Central memory CD4-positive, alpha-beta T cell (primary cell): Measurements from ENCODE around the gene ACTN4.
A peak's percentile ranks its signal among the peaks of the same experiment; 100 is the strongest.

Experiments used
- DNase-seq: peaks from one replicate; pipeline ENCODE4 v3.0.0; 2022

ACTN4 gene

DNA sequence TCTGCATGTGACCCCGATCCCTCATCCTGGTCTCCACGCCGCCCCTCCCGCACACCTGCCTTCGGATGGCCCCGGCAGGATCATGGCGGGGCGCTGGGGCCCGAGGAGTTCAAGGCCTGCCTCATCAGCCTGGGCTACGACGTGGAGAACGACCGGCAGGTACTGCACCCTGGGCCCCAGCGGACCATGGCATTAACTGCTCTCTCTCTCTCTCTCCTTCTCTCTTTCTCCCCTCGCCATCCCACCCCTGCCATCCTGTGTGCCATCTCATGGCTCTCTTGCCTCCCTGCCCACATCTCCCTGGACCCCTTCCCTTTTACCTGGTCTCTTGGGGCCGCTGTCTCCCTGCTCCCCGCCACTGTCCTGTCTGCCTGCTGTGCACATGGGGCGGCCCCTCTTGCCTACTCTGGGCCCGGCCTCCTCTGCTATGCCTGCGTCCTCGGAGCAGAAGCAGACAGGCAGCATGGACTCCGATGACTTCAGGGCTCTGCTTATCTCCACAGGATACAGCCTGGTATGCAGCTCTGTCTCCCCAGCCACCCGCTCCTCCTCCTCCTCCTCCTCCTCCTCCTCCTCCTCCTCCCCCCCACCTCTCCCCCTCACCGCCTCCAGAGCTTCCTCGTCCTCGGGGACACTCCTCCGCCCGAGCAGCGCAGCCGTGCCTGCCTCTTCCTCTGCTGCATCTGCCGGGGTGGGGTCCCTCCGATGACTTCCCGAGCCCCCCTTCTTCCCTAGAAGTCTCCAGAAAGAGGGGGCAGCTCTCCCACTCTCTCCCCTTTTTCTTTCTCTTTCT is 80.6 kb downstream of the ACTN4 start:
- DNase-seq: no peak

DNA sequence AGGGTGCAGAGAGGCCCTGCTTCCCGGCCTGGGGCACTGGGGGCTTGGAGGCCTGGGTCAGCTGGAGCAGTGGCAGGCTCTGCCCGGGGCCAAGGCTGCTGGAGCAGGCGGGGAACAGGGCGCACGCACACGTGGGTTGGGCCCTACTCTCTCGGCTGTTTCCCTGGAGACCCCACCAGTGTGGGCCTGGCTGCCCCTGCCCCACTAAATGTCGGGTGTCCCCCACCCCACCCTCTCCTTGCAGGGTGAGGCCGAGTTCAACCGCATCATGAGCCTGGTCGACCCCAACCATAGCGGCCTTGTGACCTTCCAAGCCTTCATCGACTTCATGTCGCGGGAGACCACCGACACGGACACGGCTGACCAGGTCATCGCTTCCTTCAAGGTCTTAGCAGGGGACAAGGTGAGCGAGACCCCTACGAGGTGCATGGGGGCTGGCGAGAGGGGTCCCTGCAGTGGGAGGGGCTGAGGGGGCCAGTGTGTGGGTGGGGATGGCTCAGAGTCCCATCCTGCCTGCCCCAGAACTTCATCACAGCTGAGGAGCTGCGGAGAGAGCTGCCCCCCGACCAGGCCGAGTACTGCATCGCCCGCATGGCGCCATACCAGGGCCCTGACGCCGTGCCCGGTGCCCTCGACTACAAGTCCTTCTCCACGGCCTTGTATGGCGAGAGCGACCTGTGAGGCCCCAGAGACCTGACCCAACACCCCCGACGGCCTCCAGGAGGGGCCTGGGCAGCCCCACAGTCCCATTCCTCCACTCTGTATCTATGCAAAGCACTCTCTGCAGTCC is 81.5 kb downstream of the ACTN4 start:
- DNase-seq: no peak

DNA sequence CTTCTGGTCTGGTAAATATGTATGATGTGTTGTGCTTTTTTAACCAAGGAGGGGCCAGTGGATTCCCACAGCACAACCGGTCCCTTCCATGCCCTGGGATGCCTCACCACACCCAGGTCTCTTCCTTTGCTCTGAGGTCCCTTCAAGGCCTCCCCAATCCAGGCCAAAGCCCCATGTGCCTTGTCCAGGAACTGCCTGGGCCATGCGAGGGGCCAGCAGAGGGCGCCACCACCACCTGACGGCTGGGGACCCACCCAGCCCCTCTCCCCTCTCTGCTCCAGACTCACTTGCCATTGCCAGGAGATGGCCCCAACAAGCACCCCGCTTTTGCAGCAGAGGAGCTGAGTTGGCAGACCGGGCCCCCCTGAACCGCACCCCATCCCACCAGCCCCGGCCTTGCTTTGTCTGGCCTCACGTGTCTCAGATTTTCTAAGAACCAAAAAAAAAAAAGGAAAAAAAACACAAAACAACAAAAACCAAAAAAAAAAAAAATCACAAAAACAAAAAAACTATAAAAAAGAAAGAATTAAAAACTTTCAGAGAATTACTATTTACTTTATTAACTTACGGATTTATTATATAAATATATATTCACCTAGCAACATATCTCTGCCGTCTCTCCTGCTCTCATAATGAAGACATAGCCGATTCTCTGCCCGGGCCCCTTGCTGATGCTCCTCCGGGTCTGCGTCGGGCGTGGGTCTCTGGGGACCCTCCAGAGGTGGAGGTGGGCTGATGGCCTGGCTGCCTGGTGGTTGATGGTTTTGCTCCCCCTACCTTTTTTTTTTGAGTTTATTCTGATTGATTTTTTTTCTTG is 82.4 kb downstream of the ACTN4 start:
- peak; percentile 58 for DNase-seq

DNA sequence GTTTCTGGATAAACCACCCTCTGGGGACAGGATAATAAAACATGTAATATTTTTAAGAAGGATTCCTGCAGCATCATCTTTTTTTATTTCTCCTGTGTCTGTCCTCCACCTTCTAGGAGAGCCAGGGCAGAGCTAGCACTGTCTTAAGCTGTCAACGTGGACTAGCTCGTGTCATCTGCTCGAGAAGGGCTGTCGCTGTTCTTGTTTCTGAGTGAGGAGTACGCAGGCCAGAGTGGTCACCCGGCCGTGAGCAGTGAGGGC is 83.0 kb downstream of the ACTN4 start:
- no peak for DNase-seq

DNA sequence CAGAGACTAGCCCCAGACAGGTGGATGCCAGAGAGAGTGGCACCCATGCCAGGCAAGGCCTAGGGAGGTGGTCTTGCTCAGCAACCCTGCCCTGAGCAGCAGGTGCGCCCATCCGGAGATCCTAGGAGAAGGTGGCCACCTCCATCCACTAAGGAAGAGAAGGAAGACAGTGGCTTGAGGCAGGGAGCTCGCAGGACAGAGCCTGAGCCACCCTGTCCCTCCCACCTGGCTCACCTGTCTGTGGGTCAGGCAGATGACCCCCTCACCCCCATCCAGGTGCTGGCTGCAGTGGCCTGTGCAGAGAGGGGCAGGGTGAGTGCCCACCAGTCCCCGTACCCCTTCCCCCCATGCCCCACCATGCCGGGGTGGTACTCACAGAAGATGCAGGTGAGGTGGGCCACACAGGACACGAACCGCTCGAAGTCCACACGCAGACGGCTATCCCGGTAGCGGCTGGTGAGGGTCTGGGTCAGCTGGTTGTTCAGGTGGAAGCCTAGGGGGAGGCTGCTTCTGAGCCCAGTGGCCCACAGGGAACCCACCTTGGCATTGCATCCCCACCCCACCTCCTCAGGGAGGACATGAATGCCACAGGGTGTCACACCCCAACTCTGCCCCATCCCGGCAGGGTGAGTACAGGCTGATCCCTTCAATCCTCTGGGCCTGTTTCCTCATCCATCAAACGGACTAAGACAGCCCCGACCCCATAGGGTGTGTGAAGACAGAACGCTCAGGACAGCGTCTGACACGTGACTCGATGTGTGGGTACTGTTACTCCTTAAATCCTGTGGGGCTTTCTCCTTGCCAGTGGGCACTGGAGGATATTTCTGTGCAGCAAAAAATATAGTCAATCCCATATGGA is 83.5 kb downstream of the ACTN4 start:
- no peak for DNase-seq

DNA sequence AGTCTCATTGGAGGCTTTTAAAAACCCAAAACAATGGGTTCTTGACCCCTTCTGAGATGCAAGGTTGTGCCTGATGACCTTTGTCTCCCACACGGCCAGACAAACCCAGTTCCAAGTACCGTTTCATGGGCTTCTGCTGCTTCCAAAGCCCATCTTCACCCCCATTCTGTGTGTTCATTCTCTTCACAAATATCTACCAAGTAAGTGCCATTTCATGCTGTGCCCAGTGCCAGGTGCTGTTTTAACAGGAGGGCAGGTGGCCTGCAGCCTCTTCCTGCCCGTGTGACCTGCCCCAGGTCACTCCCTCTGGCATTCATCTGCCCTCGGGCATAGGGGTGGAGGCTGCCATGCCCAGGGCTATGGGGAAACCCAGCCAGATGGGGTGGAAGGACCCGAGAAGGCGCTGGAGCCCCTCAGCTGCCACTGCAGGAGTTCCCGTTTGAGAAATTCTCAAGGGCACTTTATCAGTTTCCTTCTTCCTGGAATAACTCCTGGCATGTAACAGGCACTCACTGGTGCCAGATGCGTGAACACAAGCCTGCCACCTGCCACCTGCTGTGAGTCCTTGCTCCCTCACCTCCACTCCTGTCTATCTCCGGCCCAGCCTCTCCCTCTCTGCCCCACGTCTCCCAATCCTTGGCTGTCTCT is 84.3 kb downstream of the ACTN4 start:
- no peak for DNase-seq

DNA sequence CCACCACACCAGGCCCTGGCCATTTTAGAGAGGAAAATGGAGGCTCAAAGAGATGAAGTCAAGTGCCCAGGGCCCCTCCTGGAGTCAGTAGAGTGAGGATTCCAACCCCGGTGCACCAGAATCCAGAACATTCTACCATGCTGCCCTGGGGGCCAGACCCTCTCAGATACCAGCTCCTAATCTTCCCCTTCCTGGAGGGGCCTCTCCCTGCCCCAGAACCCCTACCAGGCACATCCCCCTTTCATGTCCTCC is 85.7 kb downstream of the ACTN4 start:
- DNase-seq: no peak

DNA sequence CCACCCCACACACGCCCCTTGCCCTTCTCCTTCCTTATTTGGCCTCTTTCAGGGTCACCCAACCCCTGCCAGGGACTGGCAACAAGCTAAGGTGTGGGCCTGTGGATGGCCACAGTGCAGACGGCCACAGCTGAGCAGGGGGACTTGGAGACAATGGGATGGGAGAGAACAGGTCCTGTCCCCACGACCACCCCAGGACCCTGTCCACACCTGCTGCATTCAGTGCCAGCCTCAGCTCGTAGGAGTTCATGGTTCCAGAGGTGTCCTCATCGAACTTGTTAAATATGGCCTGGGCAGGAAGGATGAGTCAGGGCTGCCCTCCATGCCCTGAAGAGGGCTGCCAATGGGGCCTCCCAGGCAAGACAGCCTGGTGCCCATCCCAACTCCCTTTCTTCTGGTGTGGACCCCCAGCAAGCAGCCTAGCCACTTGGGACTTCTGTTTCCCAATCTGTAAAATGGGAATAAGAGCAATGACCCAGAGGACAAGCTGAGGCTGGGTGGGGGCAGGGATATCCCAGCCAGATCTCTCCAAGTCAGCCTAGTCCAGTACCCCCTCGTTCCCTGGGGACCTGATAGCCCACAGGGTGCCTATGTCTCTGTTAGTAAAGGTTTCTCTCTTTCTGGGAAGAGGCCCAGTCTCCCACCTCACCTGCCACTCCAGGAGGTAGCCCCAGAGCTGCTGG is 86.2 kb downstream of the ACTN4 start:
- DNase-seq: no peak

DNA sequence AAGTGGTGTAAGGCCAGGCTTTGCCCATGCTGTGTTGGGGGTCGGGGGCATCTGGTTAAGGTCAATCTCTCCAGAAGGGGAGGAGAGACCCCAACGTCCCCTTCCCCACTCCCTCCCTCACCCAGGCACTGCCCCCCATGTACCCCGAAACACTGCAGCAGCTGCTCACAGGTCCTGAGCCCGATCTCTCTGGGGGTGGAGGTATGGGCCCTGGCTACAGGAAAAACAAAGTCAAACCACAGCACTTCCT is 86.7 kb downstream of the ACTN4 start:
- DNase-seq: no peak

DNA sequence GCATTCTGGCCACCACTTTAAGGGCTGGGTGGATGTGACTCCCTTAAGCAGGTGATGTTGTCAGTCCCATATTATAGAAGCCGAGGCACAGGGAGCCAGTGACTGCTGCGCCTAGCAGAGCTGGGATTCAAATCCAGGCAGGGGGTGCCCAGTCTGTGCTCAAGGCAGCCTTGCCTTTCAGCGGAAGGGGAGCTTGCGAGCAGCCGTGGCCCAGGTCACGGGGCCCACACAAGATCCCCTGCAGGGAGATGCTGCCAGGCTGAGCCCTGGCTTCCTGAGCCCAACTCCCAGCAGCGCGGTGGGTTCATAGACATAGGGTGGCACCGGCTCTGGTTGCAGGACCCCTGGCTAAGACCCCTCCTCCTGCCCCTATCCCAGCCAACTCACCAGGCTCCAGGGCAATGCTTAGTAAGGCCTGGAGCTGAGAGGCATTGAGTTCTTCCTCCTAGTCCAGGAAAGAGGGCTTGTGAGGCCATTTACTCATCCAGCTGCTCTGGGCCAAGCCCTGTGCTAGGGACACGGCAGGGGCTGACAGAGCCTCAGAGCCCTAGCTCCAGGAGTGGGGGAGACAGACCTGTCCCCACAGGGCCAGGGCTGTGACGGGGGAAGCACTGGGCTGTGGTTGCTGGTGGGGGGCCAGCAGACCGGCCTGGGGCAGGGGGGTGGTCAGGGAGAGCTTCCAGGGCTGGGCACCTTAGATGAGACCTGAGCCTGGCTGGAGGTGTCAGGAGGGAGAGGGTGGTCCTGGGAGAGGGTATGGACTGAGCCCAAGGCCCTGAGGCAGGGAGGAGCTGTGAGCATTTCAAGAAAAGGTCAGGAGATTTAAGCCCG is 87.2 kb downstream of the ACTN4 start:
- DNase-seq: peak; percentile 35

DNA sequence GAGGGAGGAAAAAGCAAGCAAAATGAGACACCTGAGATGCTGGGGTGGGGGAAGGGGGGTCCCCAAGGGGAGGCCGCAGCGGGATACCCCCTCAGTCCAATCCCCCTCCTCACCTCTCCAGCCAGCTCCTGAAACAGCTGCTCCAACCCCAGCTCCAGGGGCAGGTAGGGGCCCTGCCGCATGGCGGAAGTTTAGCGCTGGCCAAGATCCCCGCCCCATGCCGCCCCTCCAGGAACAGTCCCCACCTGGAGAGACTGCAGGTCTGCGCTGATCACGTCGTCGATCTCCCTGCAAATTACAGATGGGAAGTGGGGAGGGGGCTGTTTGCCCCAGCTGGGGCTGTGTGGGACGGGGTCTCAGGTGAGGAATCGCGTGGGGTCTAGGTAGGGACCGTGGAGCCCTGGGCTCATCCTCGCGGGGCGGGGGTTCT is 87.8 kb downstream of the ACTN4 start:
- peak; percentile 32 for DNase-seq

DNA sequence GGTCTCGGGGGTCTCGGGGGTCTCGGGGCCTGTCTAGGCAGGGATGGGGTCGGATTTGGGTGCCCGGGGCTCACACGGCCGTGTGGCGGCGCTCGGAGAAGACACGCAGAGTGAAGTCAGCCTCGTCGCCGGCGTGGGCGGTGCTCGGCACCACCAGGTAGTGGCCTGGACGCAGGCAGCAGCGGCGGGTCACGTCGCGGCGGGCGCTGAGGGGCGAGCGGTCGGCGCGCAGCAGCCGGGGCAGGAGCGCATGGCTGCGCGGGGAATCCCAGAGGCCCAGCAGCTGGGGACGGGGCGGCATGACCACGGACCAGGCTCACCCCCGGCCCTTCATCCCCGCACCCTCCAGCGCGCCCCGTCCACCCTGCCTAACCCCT is 88.6 kb downstream of the ACTN4 start:
- DNase-seq: peak; percentile 57

DNA sequence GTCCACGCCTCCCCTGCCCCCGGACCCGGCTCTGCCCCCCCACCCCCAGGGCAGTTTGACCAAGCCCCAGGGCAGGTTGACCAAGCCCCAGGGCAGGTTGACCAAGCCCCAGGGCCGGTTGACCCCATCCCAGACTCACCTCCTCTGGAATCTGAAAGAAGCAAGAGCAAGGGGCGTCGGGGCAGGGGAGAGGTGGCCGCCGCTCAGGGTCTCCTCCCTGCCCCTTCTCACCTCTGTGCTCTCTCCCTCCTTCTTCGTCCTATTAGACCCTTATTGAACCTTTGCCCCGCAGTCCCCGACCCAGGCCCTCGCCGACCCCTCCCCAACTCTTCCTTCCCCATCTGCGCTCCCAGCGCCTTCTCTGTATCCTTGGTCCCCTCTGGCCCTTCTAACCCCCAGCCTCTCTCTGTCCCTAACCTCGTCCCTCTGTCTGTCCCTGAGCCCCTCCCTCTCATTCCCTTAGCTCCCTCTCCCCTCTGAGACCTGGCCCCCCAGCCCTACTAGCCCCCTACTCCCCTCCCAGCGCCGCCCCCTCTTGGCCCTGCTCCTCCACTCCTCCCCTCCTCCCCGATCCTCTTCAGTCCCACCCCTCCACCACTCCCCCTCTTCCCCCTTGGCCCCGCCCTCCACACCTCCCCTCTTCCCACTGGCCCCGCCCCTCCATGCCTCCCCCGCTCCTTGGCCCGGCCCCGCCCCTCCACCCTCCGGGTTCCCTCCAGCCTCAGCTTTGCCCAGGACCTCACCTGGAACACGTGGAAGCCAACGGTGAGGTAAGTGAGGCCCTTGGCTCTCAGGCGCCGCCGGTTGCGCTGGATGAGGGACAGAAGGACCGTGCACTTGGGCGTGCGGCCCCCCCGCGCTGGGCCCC is 89.2 kb downstream of the ACTN4 start:
- DNase-seq: peak; percentile 38

DNA sequence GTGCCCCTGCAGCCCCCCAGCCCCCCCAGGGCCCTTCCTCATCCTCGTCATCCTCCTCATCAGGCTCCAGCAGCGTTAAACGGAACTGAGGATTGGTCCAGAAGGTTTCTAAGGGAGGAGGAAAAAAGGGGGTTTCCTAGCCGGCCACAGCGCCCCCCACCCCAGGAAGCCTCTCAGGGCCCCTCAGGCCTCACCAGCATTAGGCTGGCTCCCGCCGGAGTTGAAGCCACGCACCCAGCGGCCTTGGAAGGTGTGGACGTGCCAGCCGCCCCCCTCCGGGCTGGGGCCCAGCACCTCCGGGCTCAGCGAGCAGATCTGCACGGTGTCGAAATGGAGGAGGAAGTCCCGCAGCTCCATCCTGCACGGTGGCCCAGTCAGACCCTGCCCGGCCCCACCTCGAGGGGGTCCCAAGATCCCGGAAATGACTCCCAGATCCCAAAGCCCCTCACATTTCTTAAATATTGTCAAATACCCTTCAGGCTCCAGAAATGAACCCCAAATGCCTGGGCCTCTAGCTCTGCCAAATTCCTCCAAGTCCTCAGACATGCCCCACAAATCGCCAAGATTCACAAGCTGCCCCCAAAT is 89.9 kb downstream of the ACTN4 start:
- DNase-seq: no peak

DNA sequence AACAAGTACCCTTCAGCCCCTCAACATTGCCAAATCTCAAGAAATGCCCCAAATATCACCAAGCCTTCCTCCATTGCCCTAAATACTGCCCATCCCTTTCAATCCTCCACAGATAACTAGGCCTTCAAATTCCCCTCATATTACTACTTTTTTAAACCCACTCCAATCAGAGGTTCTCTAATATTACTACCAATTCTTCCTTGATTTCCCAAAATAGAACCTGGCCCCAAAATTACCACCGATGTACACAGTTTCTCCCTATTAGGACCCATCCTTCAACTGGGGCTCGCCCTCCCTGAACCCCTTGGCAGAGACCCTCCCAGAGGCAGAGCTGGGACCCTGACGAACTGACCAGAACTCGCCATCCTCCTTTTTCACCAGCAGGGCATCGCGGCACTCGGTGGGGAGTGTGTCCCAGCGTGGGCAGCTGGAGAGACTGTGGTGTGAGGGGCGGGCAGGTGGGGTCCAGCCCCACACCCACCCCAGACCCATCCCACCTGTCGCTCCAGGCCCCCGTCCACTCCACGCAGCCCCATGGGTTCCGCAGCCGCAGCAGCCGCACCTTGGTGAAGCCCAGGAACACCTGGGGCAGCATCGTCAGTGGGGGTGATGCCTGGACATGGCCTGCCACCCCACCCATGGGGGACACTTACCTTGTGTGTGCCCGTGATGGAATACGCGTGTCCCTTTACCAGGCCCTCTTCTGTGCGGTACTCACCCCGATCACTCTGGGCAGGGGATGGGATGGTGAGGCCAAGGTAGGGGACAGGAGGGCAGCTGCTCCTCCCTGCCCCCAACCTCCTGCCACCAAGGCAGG is 90.7 kb downstream of the ACTN4 start:
- no peak for DNase-seq

DNA sequence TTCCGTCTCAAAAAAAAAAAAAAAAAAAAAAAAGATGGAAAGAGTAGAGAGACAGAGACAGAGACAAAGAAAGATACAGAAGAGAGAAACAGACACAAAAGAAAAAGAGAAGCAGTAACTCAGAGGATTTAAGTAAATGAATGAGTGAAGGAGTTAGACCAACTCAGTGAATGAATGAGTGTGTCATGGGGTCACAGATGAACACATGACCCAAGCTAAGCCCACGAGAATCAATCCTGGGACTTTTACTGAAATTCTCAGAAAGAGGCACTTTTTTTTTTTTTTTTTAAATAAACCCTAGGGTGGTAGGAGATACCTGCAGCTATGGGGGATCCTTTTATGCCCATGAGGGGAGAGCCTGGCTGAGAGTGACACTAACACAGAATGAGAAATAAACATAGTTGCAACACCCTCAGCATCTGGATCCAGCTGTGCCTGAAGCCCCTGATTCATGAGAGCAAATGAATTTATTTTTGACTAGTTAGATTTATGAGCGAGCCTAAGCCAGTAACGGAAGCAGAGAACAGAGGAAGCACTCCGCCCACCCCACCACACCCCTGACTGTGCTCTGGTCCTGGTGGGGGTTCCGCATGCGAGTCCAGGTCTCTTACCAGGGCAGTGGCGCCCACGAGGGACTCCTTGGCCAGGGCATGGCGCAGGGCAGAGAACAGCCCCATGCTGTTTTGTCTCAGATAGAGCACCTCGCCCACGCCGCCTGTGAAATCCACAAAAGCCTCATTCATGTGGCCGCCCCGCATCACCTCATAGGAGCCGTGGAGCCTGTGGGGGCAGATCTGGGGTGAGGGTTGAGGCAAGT is 92.2 kb downstream of the ACTN4 start:
- DNase-seq: no peak

DNA sequence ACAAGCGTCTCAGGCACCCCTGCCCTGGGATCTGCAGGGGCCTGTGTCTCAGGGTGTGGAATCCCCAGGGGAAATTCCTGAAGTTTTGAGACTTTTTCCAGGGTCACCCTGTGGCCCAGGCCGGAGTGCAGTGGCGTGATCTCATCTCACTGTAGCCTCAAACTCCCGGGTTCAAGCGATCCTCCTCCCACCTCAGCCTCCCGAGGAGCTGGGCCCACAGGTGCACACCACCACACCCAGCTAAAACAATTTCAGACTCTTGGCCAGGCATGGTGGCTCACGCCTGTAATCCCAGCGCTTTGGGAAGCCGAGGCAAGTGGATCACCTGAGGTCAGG is 92.8 kb downstream of the ACTN4 start:
- DNase-seq: no peak

DNA sequence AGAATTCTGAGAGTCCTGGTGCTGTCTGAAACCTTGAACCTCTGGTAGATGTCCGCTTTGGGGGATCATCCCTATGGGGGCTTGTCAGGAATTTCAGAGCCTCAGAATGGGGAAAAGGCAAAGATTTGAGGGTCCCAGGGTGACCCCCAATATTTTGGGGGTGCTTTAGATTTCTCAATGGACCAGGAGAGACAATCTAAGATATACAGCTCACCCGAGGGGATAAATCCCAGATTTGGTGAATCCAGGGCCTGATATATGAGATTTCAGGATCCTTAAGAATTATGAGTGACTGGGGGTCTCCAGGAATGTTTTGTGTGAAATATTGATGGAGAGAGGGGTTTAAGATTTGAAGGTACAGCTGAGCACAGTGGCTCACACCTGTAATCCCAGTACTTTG is 93.5 kb downstream of the ACTN4 start:
- no peak for DNase-seq
